HG02884 (cell line): Measurements from ENCODE around the gene COQ2.
A peak's percentile ranks its signal among the peaks of the same experiment; 100 is the strongest.

Experiments
- ATAC-seq: cut with Tn5 transposase; IDR thresholded peaks from one replicate; pipeline ENCODE4 v1.9.1; 2021; ENCODE audit warnings: mild to moderate bottlenecking, moderate library complexity; ENCODE audit not compliant: unreplicated experiment

The COQ2 gene

DNA sequence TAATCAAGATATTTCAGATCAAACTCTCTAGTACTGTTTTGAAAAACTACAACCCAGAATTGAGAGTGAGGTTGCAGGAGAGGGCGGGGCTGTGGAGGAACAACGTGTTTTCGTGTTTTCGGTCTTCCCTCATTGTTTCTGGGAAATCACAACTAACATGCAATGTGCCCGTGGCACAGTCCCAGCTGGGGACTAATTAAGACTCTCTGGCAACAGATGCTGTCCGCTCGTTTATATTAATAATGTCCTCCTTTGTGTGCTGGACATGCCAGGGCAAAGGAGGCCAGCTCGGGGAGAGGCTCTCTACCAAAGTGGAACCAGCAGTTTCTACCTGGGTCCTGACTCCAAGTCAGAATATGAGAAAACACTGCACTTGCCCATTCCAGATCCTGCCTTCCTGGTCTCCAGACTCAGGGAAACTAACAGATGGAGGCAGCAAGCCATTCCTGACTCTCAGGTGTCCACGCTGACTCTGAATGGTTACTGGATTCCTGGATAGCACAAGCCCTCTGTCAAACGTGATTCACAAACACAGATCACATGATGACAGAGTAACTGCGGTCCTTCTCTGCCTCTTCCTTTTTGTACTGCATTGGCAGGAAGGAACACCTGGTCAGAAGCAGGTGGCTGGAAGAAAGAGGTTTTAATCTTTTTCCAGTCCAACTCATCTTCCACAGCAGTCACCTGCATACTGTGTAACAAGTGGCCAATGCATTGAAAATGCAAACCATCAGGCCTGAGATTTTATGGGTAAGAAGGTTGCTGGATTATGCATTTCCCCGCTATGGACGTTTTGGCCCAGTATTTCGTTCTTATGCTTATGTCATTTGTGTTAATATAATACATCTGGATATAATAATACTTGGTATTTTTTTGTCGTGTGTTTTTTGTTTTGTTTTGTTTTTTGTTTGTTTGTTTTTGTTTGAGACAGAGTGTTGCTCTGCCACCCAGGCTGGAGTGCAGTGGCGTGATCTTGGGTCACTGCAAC, 65.0 kb downstream of the COQ2 start:
- no peak for ATAC-seq

DNA sequence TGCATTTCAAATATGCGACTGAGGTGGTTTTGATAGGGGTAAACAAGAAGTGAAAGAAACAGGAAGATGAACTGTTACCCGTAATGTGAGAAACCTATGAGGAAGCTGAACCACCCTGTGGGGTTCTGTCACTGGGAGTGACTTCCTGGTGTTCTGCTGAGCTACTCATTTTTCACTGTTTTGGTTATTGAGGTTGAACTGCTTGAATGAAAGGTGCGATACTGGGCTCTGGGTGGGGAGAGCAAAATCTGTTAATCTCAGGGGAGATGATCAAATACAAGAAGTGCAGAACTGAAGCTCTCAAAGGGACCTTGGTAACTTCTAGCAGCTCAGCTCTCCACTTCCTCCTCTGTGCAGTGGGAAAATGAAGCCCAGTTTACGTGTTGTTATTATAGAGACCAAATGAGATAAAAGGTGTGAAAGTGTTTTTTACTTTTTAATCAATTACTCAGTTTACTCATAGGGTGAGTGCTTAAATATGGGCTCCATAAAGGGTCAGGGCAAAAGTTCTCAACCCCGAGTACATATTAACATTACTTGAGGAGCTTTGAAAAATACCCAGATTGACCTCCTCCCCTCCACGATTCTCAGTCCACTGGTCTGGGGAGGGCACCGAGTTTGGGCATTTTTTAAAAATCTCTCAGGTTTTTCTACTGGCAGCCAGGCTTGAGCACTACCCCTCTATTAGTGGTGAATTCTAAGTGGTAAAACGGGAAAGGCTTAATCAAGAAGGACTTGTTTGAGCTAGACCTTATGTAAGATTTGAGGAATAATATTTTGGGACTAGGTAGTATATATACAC, 66.7 kb downstream of the COQ2 start:
- ATAC-seq, result peak; percentile 87

DNA sequence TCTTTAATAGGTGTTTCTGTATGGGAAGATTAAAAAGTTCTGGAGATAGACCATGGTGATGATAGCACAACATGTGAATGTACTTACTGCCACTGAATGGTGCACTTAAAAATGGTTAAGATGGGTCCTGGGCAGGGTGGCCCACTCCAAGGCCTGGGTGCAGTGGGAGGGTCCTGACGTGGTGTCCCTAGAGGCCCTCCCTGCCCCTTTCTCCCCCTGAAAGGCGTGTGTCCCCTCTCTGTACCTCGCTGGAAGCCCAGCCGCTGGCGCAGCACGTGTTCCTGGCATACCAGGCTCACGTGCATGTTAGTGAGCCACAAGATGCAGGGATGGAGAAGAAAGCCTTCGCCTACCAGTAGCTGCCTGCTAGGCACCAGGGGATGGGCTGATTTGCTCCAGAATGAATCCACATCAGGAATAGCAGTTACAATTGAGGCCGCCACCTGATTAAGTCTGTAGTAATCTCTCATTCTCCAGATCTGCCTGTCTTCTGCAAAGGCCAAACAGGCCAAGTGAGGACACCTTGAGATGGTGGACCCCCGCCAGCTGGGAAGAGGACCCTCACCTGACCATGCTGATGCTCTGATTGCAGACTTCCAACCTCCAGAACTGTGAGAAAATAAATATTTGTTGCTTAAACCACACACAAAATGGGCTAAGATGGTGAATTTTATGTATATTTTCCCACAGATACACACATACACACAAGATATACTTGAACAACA, 67.5 kb downstream of the COQ2 start:
- ATAC-seq, result no peak

GRCh38 chr4:83214079-83214478, 70.5 kb downstream of the COQ2 start:
- no peak for ATAC-seq
